ENCODE results near the gene RNU7-1. TPM values are rescaled to one million over a fixed set of nuclear protein-coding genes. Genes with fewer than 3 reads are reported as not detected.

RNU7-1 gene
- polyA plus RNA-seq, 1 experiment, result not detected

GRCh38 chr12:6956021-6956727 lies 12.6 kb downstream of the RNU7-1 start:
- DNase-seq (ENCODE audit: low read depth), result no peak
- H3K4me3 ChIP-seq (ENCODE audit: low read depth, low read length), result no peak overlapping the region
- ChIA-PET POLR2A (no interaction called here), CTCF (interaction anchor here (0.7 to 1.2 kb wide), 4 partner anchors 9 to 157 kb away, joined by 3 to 5 read pairs (median 4); no protein-coding TSS in a partner anchor)
- H3K27me3 ChIP-seq (ENCODE audit: control insufficient read depth, insufficient read depth, low read length), result no peaks in the 10 kb centered on the region
- TF ChIP-seq CTCF (IDR thresholded peaks at IDR 0.05; ENCODE audit: insufficient read depth, low read depth, low read length), result no peak
- H3K36me3 ChIP-seq (ENCODE audit: control insufficient read depth, insufficient read depth, low read length), result no peaks in the 10 kb centered on the region

DNA sequence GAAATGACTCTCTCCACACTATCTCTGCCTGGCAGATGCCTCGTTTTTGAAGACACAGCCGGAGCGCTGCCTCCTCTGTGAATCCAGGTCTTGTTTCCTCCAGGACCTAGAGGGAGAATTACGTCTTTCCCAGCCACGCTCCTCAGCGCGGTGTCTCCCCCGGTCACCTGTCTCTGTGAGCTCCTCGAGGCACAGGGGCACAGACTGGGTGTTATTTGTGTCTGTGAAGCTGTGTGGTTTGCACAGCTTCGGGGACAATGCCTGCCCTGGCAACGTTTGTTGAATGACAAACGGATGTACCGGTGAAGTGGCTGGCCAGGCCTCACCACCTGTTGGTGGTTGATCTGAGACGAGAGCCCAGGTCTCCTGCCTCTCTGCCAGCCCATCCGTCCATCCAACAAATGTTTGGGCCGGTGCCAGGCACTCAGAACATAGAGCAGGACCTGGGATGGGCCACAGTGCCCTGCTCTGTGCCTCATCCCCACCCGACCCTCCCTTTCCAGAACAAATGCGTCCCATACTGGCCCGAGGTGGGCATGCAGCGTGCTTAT lies 13.6 kb downstream of the RNU7-1 start:
- Histone ChIP-seq H3K4me3 (ENCODE audit: low read depth, low read length) (no peak overlapping the region), H3K36me3 (ENCODE audit: control insufficient read depth, insufficient read depth, low read length) (no peaks in the 10 kb centered on the region), H3K27me3 (ENCODE audit: control insufficient read depth, insufficient read depth, low read length) (no peaks in the 10 kb centered on the region)
- ChIA-PET CTCF (interaction anchor here (0.9 to 2.6 kb wide), 5 partner anchors 8 to 156 kb away, joined by 3 to 9 read pairs (median 3); partner anchors contain the start of gene SPSB2), POLR2A (no interaction called here)
- TF ChIP-seq CTCF (IDR thresholded peaks at IDR 0.05; ENCODE audit: insufficient read depth, low read depth, low read length), result no peak
- DNase-seq (ENCODE audit: low read depth), result no peak

GRCh38 chr12:6957741-6958608 lies 14.4 kb downstream of the RNU7-1 start:
- Histone ChIP-seq H3K4me3 (ENCODE audit: low read depth, low read length) (no peak overlapping the region), H3K36me3 (ENCODE audit: control insufficient read depth, insufficient read depth, low read length) (no peaks in the 10 kb centered on the region), H3K27me3 (ENCODE audit: control insufficient read depth, insufficient read depth, low read length) (no peaks in the 10 kb centered on the region)
- no peak for TF ChIP-seq CTCF (IDR thresholded peaks at IDR 0.05; ENCODE audit: insufficient read depth, low read depth, low read length)
- DNase-seq (ENCODE audit: low read depth), result no peak
- CTCF ChIA-PET, result interaction anchor here (0.6 to 2.6 kb wide), 4 partner anchors 13 to 173 kb away, joined by 3 to 9 read pairs (median 5); partner anchors contain the start of gene SPSB2
- POLR2A ChIA-PET, result no interaction called here

GRCh38 chr12:6958609-6959057 lies 15.0 kb downstream of the RNU7-1 start:
- POLR2A ChIA-PET, result no interaction called here
- no peaks in the 10 kb centered on the region for H3K36me3 ChIP-seq (ENCODE audit: control insufficient read depth, insufficient read depth, low read length)
- no peaks in the 10 kb centered on the region for H3K27me3 ChIP-seq (ENCODE audit: control insufficient read depth, insufficient read depth, low read length)
- DNase-seq (ENCODE audit: low read depth), result no peak
- CTCF ChIA-PET, result interaction anchor here (0.6 to 2.6 kb wide), 4 partner anchors 14 to 230 kb away, joined by 4 to 9 read pairs (median 5); no protein-coding TSS in a partner anchor
- no peak overlapping the region for H3K4me3 ChIP-seq (ENCODE audit: low read depth, low read length)
- TF ChIP-seq CTCF (IDR thresholded peaks at IDR 0.05; ENCODE audit: insufficient read depth, low read depth, low read length), result no peak

Measured in BJ (cell line).